Bronchial epithelial cell (primary cell): ENCODE results near the gene PDLIM1. TPM values are rescaled to one million over a fixed set of nuclear protein-coding genes. Genes with fewer than 3 reads are reported as not detected.
A peak's percentile ranks its signal among the peaks of the same experiment; 100 is the strongest.

Experiments used
- DNase-seq: peaks from one replicate; pipeline ENCODE4 v3.0.0-alpha.2; 2010; ENCODE audit warnings: low read depth
- FAIRE-seq: peaks from 2 replicates; lab custom pipeline; 2011; peaks lifted over from hg19 to GRCh38; lab: Jason Lieb, UNC
- H3K27me3 ChIP-seq: 2 replicates; pipeline ENCODE4 v1.5.1; 2011; ENCODE audit warnings: low read length; ENCODE audit not compliant: control insufficient read depth, insufficient read depth
- H3K36me3 ChIP-seq: 2 replicates; pipeline ENCODE4 v1.5.1; 2011; ENCODE audit warnings: low read length; ENCODE audit not compliant: control insufficient read depth, insufficient read depth
- H3K4me3 ChIP-seq: 2 replicates; pipeline ENCODE4 v1.5.1; 2011; ENCODE audit warnings: mild to moderate bottlenecking, low read depth, low read length, control low read depth
- CTCF ChIP-seq: IDR thresholded peaks from 2 replicates; pipeline ENCODE4 v1.5.1; 2011; ENCODE audit warnings: mild to moderate bottlenecking, moderate library complexity, low read length, control low read depth, inconsistent platforms; ENCODE audit not compliant: insufficient read depth, severe bottlenecking
- total RNA-seq: library from RNA; depleted of rRNA; stranded (reverse); fragments of >200 nt; gene quantifications from 2 replicates; pipeline ENCODE4 v1.2.1, GENCODE V29; 2014

PDLIM1 gene
- total RNA-seq, 1 donor from 2014 or later: 19.2 TPM

- peaks cover 8% of the 10 kb centered on the region for H3K36me3 ChIP-seq
- H3K27me3 ChIP-seq: no peaks in the 10 kb centered on the region
- TF ChIP-seq CTCF: no peak
- peak; percentile 88 for DNase-seq
- FAIRE-seq: no peak
- no peak overlapping the region for H3K4me3 ChIP-seq
These were observed 17.1 kb downstream of the PDLIM1 start for GRCh38 chr10:95273393-95274312.

GRCh38 chr10:95268438-95268837 lies 22.4 kb downstream of the PDLIM1 start:
- no peak for TF ChIP-seq CTCF
- no peak for FAIRE-seq
- DNase-seq: peak; percentile 83
- Histone ChIP-seq H3K27me3 (no peaks in the 10 kb centered on the region), H3K36me3 (peaks cover 14% of the 10 kb centered on the region), H3K4me3 (no peak overlapping the region)

GRCh38 chr10:95267251-95267650 lies 23.6 kb downstream of the PDLIM1 start:
- no peak for FAIRE-seq
- H3K36me3 ChIP-seq: peaks cover 18% of the 10 kb centered on the region

GRCh38 chr10:95266674-95267095 lies 24.1 kb downstream of the PDLIM1 start:
- Histone ChIP-seq H3K27me3 (no peaks in the 10 kb centered on the region), H3K36me3 (peaks cover 18% of the 10 kb centered on the region), H3K4me3 (no peak overlapping the region)
- no peak for TF ChIP-seq CTCF
- DNase-seq (peak; percentile 100), FAIRE-seq (no peak)

More at GRCh38 chr10:95267251-95267650, 23.6 kb downstream of the PDLIM1 start:
- no peak for TF ChIP-seq CTCF
- no peak for DNase-seq
- Histone ChIP-seq H3K4me3 (no peak overlapping the region), H3K27me3 (no peaks in the 10 kb centered on the region)

- H3K4me3 ChIP-seq: no peak overlapping the region
- FAIRE-seq (no peak), DNase-seq (no peak)
- peaks cover 14% of the 10 kb centered on the region for H3K36me3 ChIP-seq
- no peaks in the 10 kb centered on the region for H3K27me3 ChIP-seq
- no peak for TF ChIP-seq CTCF
These were observed 25.2 kb downstream of the PDLIM1 start for GRCh38 chr10:95265572-95265971.
